H1 (cell line): Measurements from ENCODE around the gene KRT13. TPM values are rescaled to one million over a fixed set of nuclear protein-coding genes. Genes with fewer than 3 reads are reported as not detected.

Experiments used
- polyA plus RNA-seq, 7 experiments: library from polyadenylated mRNA; depleted of rRNA in 3 of 7; stranded (reverse) in 5 of 7; unstranded in 2 of 7; fragments of >200 nt in 5 of 7; fragments of 200-250 nt in 2 of 7; gene quantifications; 1 replicate in 5 of 7; 2 replicates in 1 of 7; 4 replicates in 1 of 7; pipeline versions ENCODE4 v1.2.1 to v1.2.3, GENCODE V29; 2011 to 2013; ENCODE audit warnings: missing spikeins in 2 of 7, mixed read lengths in 2 of 7
- total RNA-seq: library from RNA; stranded (reverse); fragmentation: NEBNext Ultra II Directional; extraction: Animal tissue kit (Norgen Biotek cat#: 25700); gene quantifications from 2 replicates; pipeline ENCODE4 v1.2.1, GENCODE V29; 2021
- TF ChIP-seq, protein P1 (sequence below): IDR thresholded peaks from 2 replicates; pipeline ENCODE4 v1.6.1; 2012; ENCODE audit warnings: inconsistent platforms

The KRT13 gene
- total and polyA plus RNA-seq, 2 of the 8 experiments (the other 6 are each of a cell fraction or from before 2014, with no cell fraction given), result 0.09 TPM; not detected in 1

DNA sequence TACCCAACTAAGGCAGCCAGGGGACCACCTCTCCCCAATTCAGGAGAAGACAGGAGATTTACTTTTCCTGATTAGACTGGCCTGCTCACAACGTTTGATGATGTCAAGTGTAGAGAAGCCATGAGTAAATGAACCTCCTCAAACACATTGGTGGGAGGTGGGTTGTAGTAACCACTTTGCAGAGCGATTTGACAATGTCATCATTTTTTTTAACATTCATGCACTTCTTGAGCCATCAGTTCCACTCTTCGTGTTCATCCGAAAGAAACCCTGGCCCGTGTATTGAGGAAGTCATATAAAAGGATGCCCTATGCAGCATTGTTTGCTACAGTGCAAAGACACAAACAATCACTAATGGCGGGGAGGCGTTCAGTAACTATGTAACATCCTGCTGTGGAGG, 28.2 kb upstream of the KRT13 start (continued):
- TF ChIP-seq, protein P1, sequence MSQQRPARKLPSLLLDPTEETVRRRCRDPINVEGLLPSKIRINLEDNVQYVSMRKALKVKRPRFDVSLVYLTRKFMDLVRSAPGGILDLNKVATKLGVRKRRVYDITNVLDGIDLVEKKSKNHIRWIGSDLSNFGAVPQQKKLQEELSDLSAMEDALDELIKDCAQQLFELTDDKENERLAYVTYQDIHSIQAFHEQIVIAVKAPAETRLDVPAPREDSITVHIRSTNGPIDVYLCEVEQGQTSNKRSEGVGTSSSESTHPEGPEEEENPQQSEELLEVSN, result no peak
